WERI-Rb-1 (cell line): ENCODE measurements around the gene RGS11.

ENCODE experiments used
- DNase-seq: peaks from one replicate; pipeline ENCODE4 v3.0.0-alpha.2; 2020
- H3K27ac ChIP-seq: fragments of 250-450 bp; sonication (Bioruptor Pico); 2 replicates; pipeline ENCODE4 v1.5.1; 2020; ENCODE audit warnings: mild to moderate bottlenecking, moderate library complexity
- H3K27me3 ChIP-seq: fragments of 250-450 bp; sonication (Bioruptor Pico); 2 replicates; pipeline ENCODE4 v1.5.1; 2021; ENCODE audit warnings: mild to moderate bottlenecking, low read depth, moderate library complexity; ENCODE audit not compliant: insufficient read depth, severe bottlenecking
- H3K36me3 ChIP-seq: fragments of 250-450 bp; sonication (Bioruptor Pico); 2 replicates; pipeline ENCODE4 v1.5.1; 2020; ENCODE audit warnings: mild to moderate bottlenecking, moderate library complexity
- H3K4me3 ChIP-seq: 2 replicates; pipeline ENCODE4 v1.5.1; 2011; ENCODE audit warnings: low read depth, mild to moderate bottlenecking, control low read depth, low read length
- H3K9me3 ChIP-seq: fragments of 250-450 bp; sonication (Bioruptor Pico); 2 replicates; pipeline ENCODE4 v1.5.1; 2021; ENCODE audit warnings: mild to moderate bottlenecking, moderate library complexity; ENCODE audit not compliant: severe bottlenecking
- CTCF ChIP-seq: IDR thresholded peaks from 2 replicates; pipeline ENCODE4 v1.5.1; 2011; ENCODE audit warnings: low read depth, mild to moderate bottlenecking, control low read depth, inconsistent platforms, low read length

Gene RGS11

GRCh38 chr16:275786-276232 lies at the start of gene RGS11:
RGS11 (minus strand) TSS chr16:275944; CDS start chr16:275911, 33 bp downstream.
- no peaks in the 10 kb centered on the region for H3K36me3 ChIP-seq
- no peaks in the 10 kb centered on the region for H3K9me3 ChIP-seq
- no peak within 1 kb of the TSS for H3K27ac ChIP-seq
- H3K4me3 ChIP-seq = peak within 1 kb of the TSS; percentile 48
- H3K27me3 ChIP-seq = no peaks in the 10 kb centered on the region
- no peak for DNase-seq
- no peak for TF ChIP-seq CTCF

- H3K27me3 ChIP-seq = no peaks in the 10 kb centered on the region
- no peaks in the 10 kb centered on the region; the same call in 1 of the 2 replicates for H3K36me3 ChIP-seq
- TF ChIP-seq CTCF = no peak
- no peak overlapping the region for H3K4me3 ChIP-seq
- H3K27ac ChIP-seq = no peak overlapping the region
- DNase-seq = no peak
- H3K9me3 ChIP-seq = no peaks in the 10 kb centered on the region
These were observed 48.9 kb upstream of the RGS11 start for GRCh38 chr16:324451-325334.

- H3K27me3 ChIP-seq = no peaks in the 10 kb centered on the region
- H3K36me3 ChIP-seq = peaks cover 2% of the 10 kb centered on the region; the same call in 1 of the 2 replicates
- H3K27ac ChIP-seq = no peak overlapping the region
- no peak overlapping the region for H3K4me3 ChIP-seq
- H3K9me3 ChIP-seq = no peaks in the 10 kb centered on the region
- DNase-seq = no peak
- TF ChIP-seq CTCF = no peak
These were observed 48.4 kb upstream of the RGS11 start for GRCh38 chr16:324201-324450.

- Histone ChIP-seq H3K9me3 (no peaks in the 10 kb centered on the region), H3K36me3 (peaks cover 10% of the 10 kb centered on the region), H3K4me3 (no peak overlapping the region), H3K27me3 (no peaks in the 10 kb centered on the region), H3K27ac (no peak overlapping the region)
- DNase-seq = no peak
- no peak for TF ChIP-seq CTCF
These were observed 46.9 kb upstream of the RGS11 start for GRCh38 chr16:322476-323143.

- H3K36me3 ChIP-seq = peaks cover 11% of the 10 kb centered on the region
These were observed 45.8 kb upstream of the RGS11 start for GRCh38 chr16:321532-321931.

More at GRCh38 chr16:321532-321931, 45.8 kb upstream of the RGS11 start:
- Histone ChIP-seq H3K27me3 (no peaks in the 10 kb centered on the region), H3K9me3 (no peaks in the 10 kb centered on the region), H3K4me3 (no peak overlapping the region), H3K27ac (no peak overlapping the region)
- DNase-seq = no peak
- TF ChIP-seq CTCF = no peak
